ENCODE measurements around the gene PCDHGB7. TPM values are rescaled to one million over a fixed set of nuclear protein-coding genes. Genes with fewer than 3 reads are reported as not detected.

PCDHGB7 gene
- total RNA-seq, 1 donor from 2014 or later = 1.1 TPM

Other genes starting within 250 kb of the PCDHGB7 start
- gene PCDHB7, start 245.0 kb upstream of the PCDHGB7 start, total RNA-seq = under 0.01 TPM in 1 of 2 replicates, not detected in the other
- under 0.01 TPM in 2 replicates for gene PCDHB8, start 239.9 kb upstream of the PCDHGB7 start, total RNA-seq
- gene PCDHB16, start 235.3 kb upstream of the PCDHGB7 start, total RNA-seq = under 0.01 TPM in 1 of 2 replicates, not detected in the other
- gene PCDHB9, start 230.5 kb upstream of the PCDHGB7 start, total RNA-seq = under 0.01 TPM in 1 of 2 replicates, not detected in the other
- gene PCDHB10, start 225.3 kb upstream of the PCDHGB7 start, total RNA-seq = under 0.01 and 0.21 TPM in 2 replicates
- gene PCDHB11, start 218.1 kb upstream of the PCDHGB7 start, total RNA-seq = 0.24 and 0.43 TPM in 2 replicates
- under 0.01 TPM in 1 of 2 replicates, not detected in the other for gene PCDHB12, start 209.0 kb upstream of the PCDHGB7 start, total RNA-seq
- gene PCDHB13, start 203.8 kb upstream of the PCDHGB7 start, total RNA-seq = 0.24 TPM in 1 of 2 replicates, not detected in the other
- gene PCDHB14, start 194.3 kb upstream of the PCDHGB7 start, total RNA-seq = 0.24 and 0.43 TPM in 2 replicates
- 0.21 and 0.24 TPM in 2 replicates for gene PCDHB15, start 172.3 kb upstream of the PCDHGB7 start, total RNA-seq
- gene SLC25A2, start 113.6 kb upstream of the PCDHGB7 start, total RNA-seq = not detected in 2 replicates
- gene TAF7, start 96.9 kb upstream of the PCDHGB7 start, total RNA-seq = 30.1 and 32.8 TPM in 2 replicates
- gene PCDHGA1, start 87.2 kb upstream of the PCDHGB7 start, total RNA-seq = under 0.01 TPM in 1 of 2 replicates, not detected in the other
- 0.21 and 0.48 TPM in 2 replicates for gene PCDHGA2, start 78.9 kb upstream of the PCDHGB7 start, total RNA-seq
- gene PCDHGA3, start 73.8 kb upstream of the PCDHGB7 start, total RNA-seq = under 0.01 and 0.21 TPM in 2 replicates
- gene PCDHGB1, start 67.6 kb upstream of the PCDHGB7 start, total RNA-seq = 0.21 and 0.24 TPM in 2 replicates
- 0.24 TPM in 1 of 2 replicates, not detected in the other for gene PCDHGA4, start 62.7 kb upstream of the PCDHGB7 start, total RNA-seq
- gene PCDHGB2, start 57.7 kb upstream of the PCDHGB7 start, total RNA-seq = under 0.01 TPM in 1 of 2 replicates, not detected in the other
- gene PCDHGA5, start 53.5 kb upstream of the PCDHGB7 start, total RNA-seq = 0.24 TPM in 1 of 2 replicates, not detected in the other
- gene PCDHGB3, start 47.4 kb upstream of the PCDHGB7 start, total RNA-seq = 0.24 and 0.43 TPM in 2 replicates
- gene PCDHGA6, start 43.8 kb upstream of the PCDHGB7 start, total RNA-seq = under 0.01 and 0.24 TPM in 2 replicates
- 0.21 and 0.24 TPM in 2 replicates for gene PCDHGA7, start 34.9 kb upstream of the PCDHGB7 start, total RNA-seq
- 0.64 and 5.3 TPM in 2 replicates for gene PCDHGB4, start 30.0 kb upstream of the PCDHGB7 start, total RNA-seq
- gene PCDHGA8, start 25.0 kb upstream of the PCDHGB7 start, total RNA-seq = 0.21 and 0.48 TPM in 2 replicates
- 2.6 and 4.6 TPM in 2 replicates for gene PCDHGB5, start 19.7 kb upstream of the PCDHGB7 start, total RNA-seq
- gene PCDHGA9, start 14.9 kb upstream of the PCDHGB7 start, total RNA-seq = 0.72 and 0.85 TPM in 2 replicates
- 0.48 and 0.64 TPM in 2 replicates for gene PCDHGB6, start 9.7 kb upstream of the PCDHGB7 start, total RNA-seq
- 2.2 and 4.3 TPM in 2 replicates for gene PCDHGA10, start 4.7 kb upstream of the PCDHGB7 start, total RNA-seq
- gene PCDHGA11, start 3.4 kb downstream of the PCDHGB7 start, total RNA-seq = 2.2 and 2.6 TPM in 2 replicates
- 1.7 and 3.9 TPM in 2 replicates for gene PCDHGA12, start 12.8 kb downstream of the PCDHGB7 start, total RNA-seq
- gene PCDHGC3, start 58.3 kb downstream of the PCDHGB7 start, total RNA-seq = 20.0 and 20.2 TPM in 2 replicates
- under 0.01 and 0.48 TPM in 2 replicates for gene PCDHGC4, start 67.4 kb downstream of the PCDHGB7 start, total RNA-seq
- 0.21 and 1.2 TPM in 2 replicates for gene PCDHGC5, start 71.4 kb downstream of the PCDHGB7 start, total RNA-seq
- 66.9 and 83.6 TPM in 2 replicates for gene DIAPH1, start 201.3 kb downstream of the PCDHGB7 start, total RNA-seq
- gene HDAC3, start 219.2 kb downstream of the PCDHGB7 start, total RNA-seq = 60.5 and 63.4 TPM in 2 replicates
- 4.3 and 12.3 TPM in 2 replicates for gene RELL2, start 219.3 kb downstream of the PCDHGB7 start, total RNA-seq
- gene FCHSD1, start 233.7 kb downstream of the PCDHGB7 start, total RNA-seq = 10.0 and 24.8 TPM in 2 replicates